ENCODE results near the gene CAMTA1.
A peak's percentile ranks its signal among the peaks of the same experiment; 100 is the strongest.

CAMTA1 gene

GRCh38 chr1:7208647-7209180 lies 423.5 kb downstream of the CAMTA1 start:
- H3K27ac ChIP-seq (ENCODE audit: low read depth, low read length): no peak overlapping the region
- no peaks in the 10 kb centered on the region for H4K20me1 ChIP-seq (ENCODE audit: low read depth, low read length)
- no peaks in the 10 kb centered on the region for H3K9me3 ChIP-seq (ENCODE audit: insufficient read depth, low read length)
- H3K4me3 ChIP-seq (ENCODE audit: insufficient read depth, low read length, poor library complexity, severe bottlenecking): no peak overlapping the region
- no peak overlapping the region for H3K4me2 ChIP-seq (ENCODE audit: low read depth, low read length, poor library complexity, severe bottlenecking)
- no peak for TF ChIP-seq CTCF (IDR thresholded peaks at IDR 0.05; ENCODE audit: insufficient read depth, low read length, poor library complexity, severe bottlenecking)
- TF ChIP-seq EZH2phosphoT487 (conservative IDR thresholded peaks at IDR 0.05; ENCODE audit: low read length): no peak
- H3K9ac ChIP-seq (ENCODE audit: low read length): no peak overlapping the region
- H3K27me3 ChIP-seq (ENCODE audit: low read length): no peaks in the 10 kb centered on the region
- H2AFZ ChIP-seq (ENCODE audit: low read depth, low read length, severe bottlenecking): no peak overlapping the region
- H3K79me2 ChIP-seq (ENCODE audit: insufficient read depth, low read length): no peaks in the 10 kb centered on the region
- no peaks in the 10 kb centered on the region for H3K36me3 ChIP-seq (ENCODE audit: low read length)
- no peaks in the 10 kb centered on the region for H3F3A ChIP-seq (ENCODE audit: insufficient read depth)
- no peaks in the 10 kb centered on the region for H3K9me2 ChIP-seq (replicated peaks; ENCODE audit: insufficient read depth, low read length)

GRCh38 chr1:7209336-7209735 lies 424.1 kb downstream of the CAMTA1 start:
- TF ChIP-seq CTCF (IDR thresholded peaks at IDR 0.05; ENCODE audit: insufficient read depth, low read length, poor library complexity, severe bottlenecking): no peak
- TF ChIP-seq EZH2phosphoT487 (conservative IDR thresholded peaks at IDR 0.05; ENCODE audit: low read length): no peak
- no peak overlapping the region for H3K4me2 ChIP-seq (ENCODE audit: low read depth, low read length, poor library complexity, severe bottlenecking)

GRCh38 chr1:7218210-7218832 lies 433.1 kb downstream of the CAMTA1 start:
- Histone ChIP-seq H3F3A (ENCODE audit: insufficient read depth) (no peaks in the 10 kb centered on the region), H3K9me3 (ENCODE audit: insufficient read depth, low read length) (no peaks in the 10 kb centered on the region), H3K36me3 (ENCODE audit: low read length) (no peaks in the 10 kb centered on the region), H3K9me2 (replicated peaks; ENCODE audit: insufficient read depth, low read length) (no peaks in the 10 kb centered on the region), H3K9ac (ENCODE audit: low read length) (no peak overlapping the region), H3K79me2 (ENCODE audit: insufficient read depth, low read length) (no peaks in the 10 kb centered on the region), H3K27me3 (ENCODE audit: low read length) (no peaks in the 10 kb centered on the region), H2AFZ (ENCODE audit: low read depth, low read length, severe bottlenecking) (no peak overlapping the region), H4K20me1 (ENCODE audit: low read depth, low read length) (no peaks in the 10 kb centered on the region), H3K4me3 (ENCODE audit: insufficient read depth, low read length, poor library complexity, severe bottlenecking) (no peak overlapping the region), H3K27ac (ENCODE audit: low read depth, low read length) (no peak overlapping the region), H3K4me2 (ENCODE audit: low read depth, low read length, poor library complexity, severe bottlenecking) (no peak overlapping the region)
- TF ChIP-seq CTCF (IDR thresholded peaks at IDR 0.05; ENCODE audit: insufficient read depth, low read length, poor library complexity, severe bottlenecking) (peak; percentile 69), EZH2phosphoT487 (conservative IDR thresholded peaks at IDR 0.05; ENCODE audit: low read length) (no peak)

More at GRCh38 chr1:7209336-7209735, 424.1 kb downstream of the CAMTA1 start:
- H3K27me3 ChIP-seq (ENCODE audit: low read length): no peaks in the 10 kb centered on the region
- no peaks in the 10 kb centered on the region for H3F3A ChIP-seq (ENCODE audit: insufficient read depth)
- H3K79me2 ChIP-seq (ENCODE audit: insufficient read depth, low read length): no peaks in the 10 kb centered on the region
- H3K36me3 ChIP-seq (ENCODE audit: low read length): no peaks in the 10 kb centered on the region
- no peaks in the 10 kb centered on the region for H3K9me2 ChIP-seq (replicated peaks; ENCODE audit: insufficient read depth, low read length)
- no peak overlapping the region for H3K9ac ChIP-seq (ENCODE audit: low read length)
- H2AFZ ChIP-seq (ENCODE audit: low read depth, low read length, severe bottlenecking): no peak overlapping the region
- no peaks in the 10 kb centered on the region for H4K20me1 ChIP-seq (ENCODE audit: low read depth, low read length)
- H3K9me3 ChIP-seq (ENCODE audit: insufficient read depth, low read length): no peaks in the 10 kb centered on the region
- no peak overlapping the region for H3K27ac ChIP-seq (ENCODE audit: low read depth, low read length)
- H3K4me3 ChIP-seq (ENCODE audit: insufficient read depth, low read length, poor library complexity, severe bottlenecking): no peak overlapping the region

Measured in SU-DHL-6 (cell line).